Bladder microvascular endothelial cell (primary cell): ENCODE data around the gene ZNF254. TPM values are rescaled to one million over a fixed set of nuclear protein-coding genes. Genes with fewer than 3 reads are reported as not detected.

Experiments used
- total RNA-seq: library from RNA; depleted of rRNA; stranded (reverse); fragments of >200 nt; gene quantifications from 2 replicates; pipeline ENCODE4 v1.2.3, GENCODE V29; 2014

The ZNF254 gene
- total RNA-seq = 7.6 and 26.1 TPM in 2 replicates

DNA sequence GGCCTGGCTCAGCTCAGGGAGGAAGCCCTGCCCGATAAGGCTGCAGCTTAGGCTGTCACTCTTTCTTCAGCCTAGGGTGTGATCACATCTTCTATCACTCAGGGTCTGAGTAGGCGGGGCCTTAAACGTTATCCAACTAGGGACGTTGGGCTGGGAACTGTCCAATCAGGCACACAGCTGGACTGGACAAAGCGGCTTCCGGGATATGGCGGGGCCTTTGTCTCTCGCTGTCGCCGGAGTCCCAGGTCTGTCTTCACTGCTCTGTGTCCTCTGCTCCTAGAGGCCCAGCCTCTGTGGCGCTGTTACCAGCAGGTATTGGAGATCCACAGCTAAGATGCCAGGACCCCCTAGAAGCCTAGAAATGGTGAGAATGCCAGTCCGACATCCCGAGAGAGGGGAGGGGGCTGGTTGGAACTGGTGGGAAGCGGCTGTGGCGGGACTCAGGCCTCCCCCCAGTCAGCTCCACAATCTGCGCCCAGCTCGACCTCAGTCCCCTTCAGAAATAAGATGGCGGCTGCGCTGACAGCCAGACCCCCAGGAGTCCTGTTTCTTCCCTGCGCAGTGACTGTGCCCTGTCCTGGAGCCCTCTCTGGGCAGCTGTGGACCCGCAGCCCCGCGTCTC lies at the start of gene ZNF254:
Gene ZNF254, plus strand, starts transcription at position 214 of the 622 bp plus-strand sequence. Its CDS starts 121 bp downstream, at position 335.

Other genes with a start within 250 kb of the ZNF254 start
- 2.9 and 5.7 TPM in 2 replicates for gene ZNF726, start 172.3 kb upstream of the ZNF254 start, total RNA-seq